HG03196 (cell line): ENCODE data around the gene KDF1.
"Not testable (repeated sequence)": the region's sequence is repeated elsewhere in the genome, so short reads cannot be mapped to it uniquely, and the experiment has no call there.

Source experiments
- ATAC-seq: cut with Tn5 transposase; IDR thresholded peaks from one replicate; pipeline ENCODE4 v1.9.1; 2021; ENCODE audit not compliant: unreplicated experiment

Gene KDF1

GRCh38 chr1:26994020-26994786 is 33.9 kb upstream of the KDF1 start:
- ATAC-seq, result no peak

GRCh38 chr1:26993237-26994019 is 33.2 kb upstream of the KDF1 start, which contains the start of gene TRNP1:
TRNP1 (plus strand) TSS chr1:26993692; CDS start chr1:26993787, 95 bp downstream.
- ATAC-seq, result peak; percentile 36

- ATAC-seq, result no peak
Measured at GRCh38 chr1:26991310-26992116, 31.2 kb upstream of the KDF1 start.

GRCh38 chr1:26989403-26990109 is 29.3 kb upstream of the KDF1 start:
- not testable (repeated sequence) for ATAC-seq

- ATAC-seq, result no peak
Measured at GRCh38 chr1:26986658-26987057, 26.4 kb upstream of the KDF1 start.

GRCh38 chr1:26984291-26984690 is 24.0 kb upstream of the KDF1 start:
- ATAC-seq, result no peak

GRCh38 chr1:26983863-26984262 is 23.6 kb upstream of the KDF1 start:
- no peak for ATAC-seq

- no peak for ATAC-seq
Measured at GRCh38 chr1:26981146-26981846, 21.0 kb upstream of the KDF1 start.

- ATAC-seq, result no peak
Measured at GRCh38 chr1:26978901-26979300, 18.6 kb upstream of the KDF1 start.

- ATAC-seq, result no peak
Measured at GRCh38 chr1:26976621-26977510, 16.6 kb upstream of the KDF1 start.

- ATAC-seq, result no peak
Measured at GRCh38 chr1:26972821-26973220, 12.6 kb upstream of the KDF1 start.

- ATAC-seq, result no peak
Measured at GRCh38 chr1:26972390-26972789, 12.1 kb upstream of the KDF1 start.

GRCh38 chr1:26971590-26971989 is 11.3 kb upstream of the KDF1 start:
- no peak for ATAC-seq

- ATAC-seq, result no peak
Measured at GRCh38 chr1:26970810-26971209, 10.5 kb upstream of the KDF1 start.

- ATAC-seq, result no peak
Measured at GRCh38 chr1:26965628-26966027, 5.4 kb upstream of the KDF1 start.

- no peak for ATAC-seq
Measured at GRCh38 chr1:26965213-26965612, 4.9 kb upstream of the KDF1 start.

- no peak for ATAC-seq
Measured at GRCh38 chr1:26961826-26962225, 1.6 kb upstream of the KDF1 start.

GRCh38 chr1:26960625-26960966 is 328 bp upstream of the KDF1 start:
- ATAC-seq, result no peak

GRCh38 chr1:26959270-26959669 is 998 bp downstream of the KDF1 start:
- no peak for ATAC-seq
